GM20000 (cell line): ENCODE data around the gene TSPAN5.

Experiments used
- DNase-seq: peaks from one replicate; pipeline ENCODE4 v3.0.0; 2012; ENCODE audit warnings: low spot score
- CTCF ChIP-seq: IDR thresholded peaks from 2 replicates; pipeline ENCODE4 v1.5.1; 2012; ENCODE audit warnings: mild to moderate bottlenecking, control low read depth; ENCODE audit errors: extremely low read depth, missing control alignments

The TSPAN5 gene

GRCh38 chr4:98632258-98632657 lies 26.2 kb downstream of the TSPAN5 start:
- no peak for DNase-seq
- TF ChIP-seq CTCF: no peak

GRCh38 chr4:98631506-98631905 lies 26.9 kb downstream of the TSPAN5 start:
- no peak for DNase-seq
- no peak for TF ChIP-seq CTCF

GRCh38 chr4:98630737-98631454 lies 27.5 kb downstream of the TSPAN5 start:
- no peak for DNase-seq
- TF ChIP-seq CTCF: no peak

- DNase-seq: no peak
- no peak for TF ChIP-seq CTCF
Observed at GRCh38 chr4:98627531-98628257, 30.7 kb downstream of the TSPAN5 start.

GRCh38 chr4:98626350-98626749 lies 32.1 kb downstream of the TSPAN5 start:
- no peak for TF ChIP-seq CTCF
- DNase-seq: no peak

- no peak for TF ChIP-seq CTCF
- DNase-seq: no peak
Observed at GRCh38 chr4:98625920-98626319, 32.5 kb downstream of the TSPAN5 start.

- DNase-seq: no peak
- TF ChIP-seq CTCF: no peak
Observed at GRCh38 chr4:98625399-98625798, 33.0 kb downstream of the TSPAN5 start.
